ENCODE results near the gene HSF2BP.
"Not testable (repeated sequence)": the region's sequence is repeated elsewhere in the genome, so short reads cannot be mapped to it uniquely, and the experiment has no call there.

HSF2BP gene

GRCh38 chr21:43687566-43688399, 28.5 kb upstream of the HSF2BP start:
- DNase-seq = no peak

DNA sequence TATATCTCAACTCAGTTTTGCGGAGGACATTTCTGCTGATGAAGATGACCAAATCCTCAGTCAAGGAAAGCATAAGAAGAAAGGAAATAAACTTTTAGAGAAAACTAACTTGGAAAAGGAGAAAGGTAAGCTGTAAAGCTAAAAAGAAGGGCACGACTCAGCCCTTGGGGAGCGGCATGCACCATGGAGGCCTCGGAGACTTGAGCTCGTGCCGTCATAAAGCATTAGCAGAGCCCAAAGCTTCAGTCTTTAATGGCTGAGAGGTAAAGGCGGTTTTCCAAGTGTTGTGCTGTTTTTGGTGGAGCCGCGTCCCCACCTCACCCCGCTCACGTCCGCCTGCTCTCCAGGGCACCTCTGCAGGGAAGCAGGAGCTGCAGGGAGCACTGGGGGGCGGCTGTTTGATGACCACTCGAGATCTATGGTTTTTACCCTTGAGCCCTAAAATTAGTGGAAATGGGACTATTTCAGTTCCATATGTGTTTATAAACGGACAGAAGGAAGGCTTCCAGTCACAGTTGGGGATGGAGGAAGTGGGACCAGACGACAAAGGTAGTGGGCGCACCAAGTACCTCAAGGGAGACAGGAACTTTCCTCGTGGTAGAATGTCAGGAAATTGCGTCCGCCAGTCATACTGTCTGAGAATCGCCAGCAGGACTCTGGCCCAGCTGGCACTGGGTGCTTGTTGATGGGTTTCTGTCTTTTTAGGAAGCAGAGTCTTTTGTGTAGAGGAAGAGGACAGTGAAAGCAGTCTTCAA, 27.7 kb upstream of the HSF2BP start:
- DNase-seq = no peak

GRCh38 chr21:43684424-43684823, 25.1 kb upstream of the HSF2BP start:
- DNase-seq = no peak

- no peak for DNase-seq
Observed at GRCh38 chr21:43681650-43682049, 22.4 kb upstream of the HSF2BP start.

DNA sequence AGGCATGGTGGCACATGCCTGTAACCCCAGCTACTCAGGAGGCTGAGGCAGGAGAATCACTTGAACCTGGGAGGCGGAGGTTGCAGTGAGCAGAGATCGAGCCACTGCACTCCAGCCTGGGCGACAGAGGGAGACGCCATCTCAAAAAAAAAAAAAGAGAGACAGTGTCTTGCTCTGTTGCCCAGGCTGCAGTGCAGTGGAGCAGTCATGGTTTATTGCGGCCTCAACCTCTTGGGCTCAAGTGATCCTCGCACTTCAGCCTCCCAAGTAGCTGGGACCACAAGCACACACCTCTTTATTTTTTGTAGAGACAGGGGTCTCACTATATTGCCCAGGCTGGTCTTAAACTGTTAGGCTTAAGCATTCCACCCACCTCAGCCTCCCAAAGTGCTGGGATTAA, 21.1 kb upstream of the HSF2BP start:
- DNase-seq = not testable (repeated sequence)

DNA sequence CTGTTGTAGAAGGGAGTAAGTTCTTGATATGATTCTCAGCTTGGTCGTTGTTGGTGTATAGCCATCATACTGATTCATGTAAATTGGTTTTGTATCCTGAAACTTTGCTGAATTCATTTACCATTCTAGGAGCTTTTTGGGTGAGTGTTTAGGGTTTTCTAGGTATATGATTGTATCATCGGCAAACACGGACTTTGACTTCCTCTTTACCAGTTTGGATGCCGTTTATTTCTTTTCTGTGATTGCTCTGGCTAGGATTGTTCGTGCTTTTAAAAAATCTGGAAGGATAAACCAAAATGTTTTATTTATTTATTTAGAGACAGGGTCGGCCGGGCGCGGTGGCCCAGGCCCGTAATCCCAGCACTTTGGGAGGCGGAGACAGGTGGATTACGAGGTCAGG, 20.7 kb upstream of the HSF2BP start:
- no peak for DNase-seq

DNA sequence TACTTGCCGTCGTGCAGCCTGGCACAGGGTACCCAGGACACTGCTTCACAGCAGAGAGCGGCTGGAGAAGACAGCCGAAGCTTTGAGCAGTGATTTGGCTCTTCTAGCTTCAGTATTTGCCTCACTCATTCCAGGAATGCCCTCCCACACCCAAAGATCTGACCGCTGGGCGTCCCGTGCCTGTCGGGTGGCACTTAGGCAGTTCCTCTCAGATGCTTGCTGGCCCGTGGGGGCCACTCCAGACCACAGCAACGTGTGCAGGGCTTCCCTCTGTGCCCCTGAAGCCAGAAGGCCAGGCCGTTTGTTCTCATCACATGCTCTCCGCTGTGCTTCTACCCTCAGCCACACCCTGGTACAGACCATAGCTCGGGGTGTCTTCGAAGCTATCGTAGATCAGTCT, 17.1 kb upstream of the HSF2BP start:
- DNase-seq = no peak

DNA sequence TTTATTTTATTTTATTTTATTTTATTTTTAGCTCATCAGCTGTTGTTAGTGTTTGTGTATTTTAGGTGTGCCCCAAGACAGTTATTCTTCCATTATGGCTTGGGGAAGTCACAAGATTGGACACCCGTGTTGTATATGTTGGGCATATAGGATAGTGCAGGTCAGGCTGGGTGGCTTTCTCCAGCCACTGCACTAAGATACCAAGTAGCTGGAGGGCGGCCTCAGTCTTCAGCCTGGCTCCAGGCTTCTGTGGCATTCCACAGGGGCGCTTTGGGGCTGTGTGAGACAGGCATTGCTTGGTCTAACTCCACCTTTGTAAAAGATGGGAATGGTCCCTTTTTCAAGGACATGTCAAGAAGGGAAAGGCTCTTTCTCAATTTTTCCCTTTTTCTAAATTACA, 16.6 kb upstream of the HSF2BP start:
- no peak for DNase-seq

GRCh38 chr21:43669828-43670605, 10.7 kb upstream of the HSF2BP start:
- DNase-seq = no peak

DNA sequence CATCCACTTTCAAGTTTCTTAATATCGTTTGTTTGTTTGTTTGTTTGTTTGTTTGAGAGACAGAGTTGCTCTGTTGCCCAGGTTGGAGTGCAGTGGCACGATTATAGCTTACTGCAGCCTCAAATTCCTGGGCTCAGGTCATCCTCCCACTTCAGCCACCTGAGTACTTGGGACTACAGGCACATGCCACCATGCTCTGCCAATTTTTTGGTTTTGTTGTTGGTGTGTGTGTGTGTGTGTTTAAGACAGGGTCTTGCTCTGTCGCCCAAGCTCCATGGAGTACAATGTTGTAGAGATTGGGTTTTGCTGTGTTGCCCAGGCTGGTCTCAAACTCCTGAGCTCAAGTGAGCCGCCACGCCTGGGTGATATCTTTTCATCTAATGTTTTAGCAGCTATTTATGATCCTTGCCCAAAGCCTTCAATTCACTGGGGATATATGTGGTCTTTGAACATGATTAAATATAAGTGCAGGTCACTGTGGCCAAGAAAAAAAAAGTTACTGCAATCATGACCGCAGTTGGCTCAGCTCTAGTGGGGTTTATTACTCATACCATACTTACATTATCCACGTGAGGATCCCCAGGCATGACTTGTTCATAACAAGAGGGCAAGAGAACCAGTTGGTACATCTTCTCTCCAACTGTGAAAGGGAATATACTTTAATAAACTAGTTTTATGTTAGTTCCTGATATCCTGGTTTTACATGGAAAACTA, 8.1 kb upstream of the HSF2BP start:
- no peak for DNase-seq

GRCh38 chr21:43665879-43666278, 6.6 kb upstream of the HSF2BP start:
- DNase-seq = no peak

GRCh38 chr21:43664358-43664757, 5.1 kb upstream of the HSF2BP start:
- no peak for DNase-seq

- DNase-seq = no peak
Observed at GRCh38 chr21:43663033-43663432, 3.7 kb upstream of the HSF2BP start.

GRCh38 chr21:43662286-43662685, 3.0 kb upstream of the HSF2BP start:
- no peak for DNase-seq

DNA sequence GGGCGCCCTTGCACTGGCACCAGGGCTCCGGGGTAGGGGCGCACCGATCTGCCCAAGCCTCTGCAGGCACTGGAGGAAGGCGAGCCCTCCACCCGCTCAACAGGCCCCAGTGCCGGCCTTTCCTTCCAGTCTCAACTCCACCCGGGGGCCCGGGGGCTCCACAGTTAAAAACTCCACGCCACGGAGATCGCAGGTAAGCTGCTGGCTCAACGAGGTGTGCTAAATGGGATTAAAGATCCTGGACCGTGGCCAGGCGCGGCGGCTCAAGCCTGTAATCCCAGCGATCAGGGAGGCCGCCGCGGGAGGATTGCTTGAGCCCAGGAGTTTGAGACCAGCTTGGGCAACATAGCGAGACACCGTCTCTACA, 536 bp downstream of the HSF2BP start:
- DNase-seq = no peak

- DNase-seq = no peak
Observed at GRCh38 chr21:43658088-43658741, 1.1 kb downstream of the HSF2BP start.

GRCh38 chr21:43657355-43658087, 1.8 kb downstream of the HSF2BP start:
- DNase-seq = no peak

GRCh38 chr21:43654806-43655489, 4.3 kb downstream of the HSF2BP start:
- DNase-seq = no peak

DNA sequence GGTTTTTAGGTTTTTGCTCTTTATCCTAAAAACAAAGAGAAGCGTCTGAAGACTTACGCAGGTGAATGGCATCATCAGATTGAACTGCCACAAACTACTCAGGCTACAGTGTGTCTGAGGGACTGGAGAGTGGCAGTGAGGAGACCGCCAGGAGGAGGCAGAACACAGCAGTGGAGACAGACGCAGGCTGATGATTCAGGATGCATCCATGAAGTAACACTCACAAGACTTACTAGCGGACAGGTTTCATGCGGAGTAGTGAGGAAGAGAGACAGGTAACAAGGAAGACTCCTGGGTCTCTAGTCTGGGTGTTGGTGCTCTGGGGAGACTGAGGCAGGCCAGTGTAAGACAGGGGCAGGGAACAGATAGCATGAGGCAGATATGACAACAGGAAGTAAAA, 5.7 kb downstream of the HSF2BP start:
- no peak for DNase-seq

DNA sequence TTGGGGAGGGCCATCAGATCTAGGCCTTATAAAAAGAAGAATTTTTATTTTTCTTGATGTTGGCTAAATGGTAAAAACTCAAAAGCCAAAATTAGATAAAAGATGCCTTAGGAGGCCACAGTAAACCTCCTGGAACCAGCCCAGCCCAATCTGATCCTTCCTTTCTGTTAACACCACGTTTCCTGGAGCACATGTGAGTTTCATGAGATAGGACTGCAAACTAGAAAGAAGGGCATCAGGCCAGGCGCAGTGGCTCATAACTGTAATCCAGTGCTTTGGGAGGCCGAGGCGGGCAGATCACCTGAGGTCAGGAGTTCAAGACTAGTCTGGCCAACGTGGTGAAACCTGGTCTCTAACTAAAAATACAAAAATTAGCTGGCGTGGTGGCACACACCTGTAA, 6.7 kb downstream of the HSF2BP start:
- DNase-seq = no peak

DNA sequence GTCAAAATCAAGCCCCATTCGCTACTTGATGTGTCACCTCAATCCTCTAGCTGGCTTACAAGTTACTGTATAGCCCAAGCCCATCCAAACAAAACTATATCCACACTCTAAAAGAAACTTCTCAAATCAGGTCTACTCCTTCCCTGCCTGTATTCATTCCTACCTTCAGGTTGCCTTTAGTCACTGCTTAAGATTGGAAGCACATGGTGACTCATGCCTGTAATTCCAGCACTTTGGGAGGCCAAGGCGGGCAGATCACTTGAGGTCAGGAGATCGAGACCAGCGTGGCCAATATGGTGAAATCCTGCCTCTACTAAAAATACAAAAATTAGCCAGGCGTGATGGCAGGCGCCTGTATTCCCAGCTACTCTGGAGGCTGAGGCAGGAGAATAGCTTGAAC, 7.4 kb downstream of the HSF2BP start:
- DNase-seq = not testable (repeated sequence)
